GM23338 (cell line): ENCODE results near the gene TMUB2. TPM values are rescaled to one million over a fixed set of nuclear protein-coding genes. Genes with fewer than 3 reads are reported as not detected.

Source experiments
- ATAC-seq: fragments of 200-7000 bp; cut with Tn5 transposase; 3 replicates; pipeline ENCODE4 v1.9.1; 2020
- DNase-seq: peaks from one replicate; pipeline ENCODE4 v3.0.0-alpha.2; 2015; ENCODE audit warnings: low spot score
- H2AFZ ChIP-seq: fragments of 200-600 bp; sonication (generic); 2 replicates; pipeline ENCODE4 v1.8.0; 2016; ENCODE audit warnings: antibody characterized with exemption, mild to moderate bottlenecking, moderate library complexity
- H3F3A ChIP-seq: fragments of 200-600 bp; sonication (generic); replicated peaks from 2 replicates; pipeline ENCODE4 v1.8.0; 2017; ENCODE audit warnings: antibody characterized with exemption, mixed run types, low read depth
- H3K27ac ChIP-seq: fragments of 200-600 bp; sonication (generic); 2 replicates; pipeline ENCODE4 v1.6.1; 2016; ENCODE audit warnings: low read depth
- H3K27me3 ChIP-seq: fragments of 200-600 bp; sonication (generic); 2 replicates; pipeline ENCODE4 v1.8.0; 2016; ENCODE audit warnings: mild to moderate bottlenecking, mixed run types, moderate library complexity; ENCODE audit not compliant: insufficient read depth
- H3K36me3 ChIP-seq: fragments of 200-600 bp; sonication (generic); 2 replicates; pipeline ENCODE4 v1.8.0; 2016; ENCODE audit warnings: mild to moderate bottlenecking; ENCODE audit not compliant: insufficient read depth
- H3K4me1 ChIP-seq: fragments of 200-600 bp; sonication (generic); 2 replicates; pipeline ENCODE4 v1.8.0; 2016; ENCODE audit warnings: mild to moderate bottlenecking, moderate library complexity; ENCODE audit not compliant: insufficient read depth
- H3K4me2 ChIP-seq: fragments of 200-600 bp; sonication (generic); 2 replicates; pipeline ENCODE4 v1.7.1; 2017; ENCODE audit warnings: mixed run types
- H3K4me3 ChIP-seq: fragments of 200-600 bp; sonication (generic); 2 replicates; pipeline ENCODE4 v1.6.1; 2016; ENCODE audit warnings: mixed run types
- H3K79me2 ChIP-seq: fragments of 200-600 bp; sonication (generic); replicated peaks from 2 replicates; pipeline ENCODE4 v1.8.0; 2017; ENCODE audit warnings: mild to moderate bottlenecking; ENCODE audit not compliant: insufficient read depth
- H3K9me2 ChIP-seq: fragments of 200-600 bp; sonication (generic); 2 replicates; pipeline ENCODE4 v1.8.0; 2017; ENCODE audit not compliant: insufficient read depth
- H4K20me1 ChIP-seq: fragments of 200-600 bp; sonication (generic); replicated peaks from 2 replicates; pipeline ENCODE4 v1.8.0; 2017; ENCODE audit warnings: mild to moderate bottlenecking; ENCODE audit not compliant: insufficient read depth
- H3K27ac Mint-ChIP-seq: 2 replicates; pipeline ENCODE4 v1.8.0; 2020; ENCODE audit warnings: inconsistent platforms, mild to moderate bottlenecking, moderate library complexity, mixed read lengths
- H3K27me3 Mint-ChIP-seq: 3 replicates; pipeline ENCODE4 v1.8.0; 2022; ENCODE audit warnings: low read depth, mild to moderate bottlenecking, moderate library complexity, mixed read lengths, inconsistent platforms; ENCODE audit not compliant: insufficient read depth, poor library complexity
- H3K36me3 Mint-ChIP-seq: 3 replicates; pipeline ENCODE4 v1.8.0; 2021; ENCODE audit warnings: low read depth, mild to moderate bottlenecking, inconsistent platforms, moderate library complexity, mixed read lengths
- H3K4me1 Mint-ChIP-seq: 3 replicates; pipeline ENCODE4 v1.8.0; 2020; ENCODE audit warnings: mild to moderate bottlenecking, inconsistent platforms, mixed read lengths
- H3K4me3 Mint-ChIP-seq: 3 replicates; pipeline ENCODE4 v1.8.0; 2021; ENCODE audit warnings: moderate library complexity, mild to moderate bottlenecking, inconsistent platforms, mixed read lengths
- H3K9me3 Mint-ChIP-seq: 3 replicates; pipeline ENCODE4 v1.8.0; 2020; ENCODE audit warnings: moderate library complexity, mild to moderate bottlenecking, inconsistent platforms, mixed read lengths
- CREB1 ChIP-seq: fragments of 250-450 bp; sonication (Bioruptor Pico); IDR thresholded peaks from 2 replicates; pipeline ENCODE4 v1.5.0; 2020; ENCODE audit warnings: low read depth, mild to moderate bottlenecking, moderate library complexity
- EZH2phosphoT487 ChIP-seq: fragments of 200-600 bp; sonication (generic); IDR thresholded peaks from one replicate; pipeline ENCODE4 v1.8.1; 2018; ENCODE audit warnings: antibody characterized with exemption; ENCODE audit not compliant: unreplicated experiment
- JUNB ChIP-seq: IDR thresholded peaks from one replicate; pipeline ENCODE4 v1.6.1; 2016; ENCODE audit warnings: antibody characterized with exemption; ENCODE audit not compliant: unreplicated experiment
- POLR2AphosphoS5 ChIP-seq: IDR thresholded peaks from 2 replicates; pipeline ENCODE4 v1.6.1; 2016; ENCODE audit warnings: antibody characterized with exemption, low read depth
- STAT1 ChIP-seq: IDR thresholded peaks from one replicate; pipeline ENCODE4 v1.6.1; 2016; ENCODE audit warnings: antibody characterized with exemption; ENCODE audit not compliant: unreplicated experiment
- ZNF331 ChIP-seq: fragments of 250-450 bp; sonication (Bioruptor Pico); IDR thresholded peaks from 2 replicates; pipeline ENCODE4 v1.5.0; 2020; ENCODE audit warnings: low read depth, mild to moderate bottlenecking, moderate library complexity
- polyA plus RNA-seq: library from polyadenylated mRNA; unstranded; fragments of >200 nt; fragmentation: Nextera tagmentation; extraction: Ambion mirVana; gene quantifications from 2 replicates; pipeline ENCODE4 v1.2.1, GENCODE V29; 2016
- total RNA-seq: library from RNA; depleted of rRNA; stranded (reverse); fragments of >200 nt; shearing (Covaris generic); gene quantifications from 2 replicates; pipeline ENCODE4 v1.2.3, GENCODE V29; 2014
- TF ChIP-seq, protein P1 (sequence below): fragments of 250-450 bp; sonication (Bioruptor Pico); IDR thresholded peaks from 2 replicates; pipeline ENCODE4 v1.5.0; 2020; ENCODE audit warnings: mild to moderate bottlenecking, moderate library complexity
- TF ChIP-seq, protein P2 (sequence below), 2 experiments: fragments of 200-600 bp in 1 of 2; sonication (generic) in 1 of 2; conservative IDR thresholded peaks; 2 replicates each; pipeline versions ENCODE4 v1.5.1 to v1.6.1; 2016 to 2017; ENCODE audit warnings: antibody characterized with exemption in 2 of 2, low read depth in 2 of 2, mild to moderate bottlenecking in 2 of 2, moderate library complexity in 1 of 2
- TF ChIP-seq, protein P3 (sequence below): IDR thresholded peaks from one replicate; pipeline ENCODE4 v1.6.1; 2018; ENCODE audit warnings: antibody characterized with exemption; ENCODE audit not compliant: unreplicated experiment

The TMUB2 gene
- total and polyA plus RNA-seq, 2 experiments from 2014 or later, result 16.5 to 20.8 TPM

DNA sequence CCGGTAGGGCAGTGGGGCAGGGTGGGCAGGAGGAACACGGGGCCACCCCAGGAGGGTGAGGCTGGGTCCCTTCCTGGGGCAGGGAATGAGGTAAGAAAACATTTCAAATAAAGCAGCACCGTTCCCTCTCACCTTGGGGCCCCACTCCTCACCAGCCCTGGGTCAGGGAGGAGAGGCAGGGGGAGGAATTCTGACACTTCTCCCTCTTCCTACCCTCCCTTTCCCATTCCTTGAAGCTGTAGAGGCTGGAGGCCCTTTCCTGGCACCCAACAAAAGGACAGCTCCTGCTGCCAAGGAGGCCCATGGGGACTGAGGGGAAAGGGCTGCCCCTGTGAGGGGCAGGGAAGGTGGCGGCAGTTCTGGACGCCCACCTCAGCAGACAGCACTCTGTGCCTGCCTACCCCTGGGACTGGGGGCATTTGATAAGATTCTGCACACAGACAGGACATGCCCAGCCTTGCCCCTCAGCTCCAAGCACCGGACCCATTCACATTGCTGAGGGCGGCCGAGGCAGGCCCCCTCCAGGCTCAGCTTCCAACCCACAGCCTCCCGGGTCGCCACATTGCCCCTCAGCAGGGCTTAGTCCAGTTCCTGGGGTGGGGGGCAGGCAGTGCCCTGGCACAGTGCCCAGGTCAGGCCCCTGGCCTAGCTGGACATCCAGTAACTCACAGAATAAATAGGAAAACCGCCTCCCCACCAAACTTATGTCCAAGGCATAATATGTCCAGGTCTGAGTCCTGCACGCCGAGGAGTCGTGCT, 6.7 kb downstream of the TMUB2 start:
- H3K9me3 Mint-ChIP-seq, result no peaks in the 10 kb centered on the region
- peaks cover 15% of the 10 kb centered on the region for H3K27me3 Mint-ChIP-seq
- H3K36me3 ChIP-seq, result peaks cover 12% of the 10 kb centered on the region
- peaks cover 26% of the 10 kb centered on the region; the same call in 1 of the 2 replicates for H3F3A ChIP-seq
- H3K4me2 ChIP-seq, result no peak overlapping the region
- 0 out of 2 replicates have a peak overlapping the region, but pooled peaks have one; percentile 34 for H3K27ac ChIP-seq
- ATAC-seq, result no peak
- TF ChIP-seq ZNF331 (CRISPR knock-in tag) (no peak), JUNB (no peak)
- H4K20me1 ChIP-seq, result peaks cover 10% of the 10 kb centered on the region; the same call in 1 of the 2 replicates
- peaks cover 37% of the 10 kb centered on the region for H3K4me1 Mint-ChIP-seq
- no peak overlapping the region for H3K27ac Mint-ChIP-seq
- H3K9me2 ChIP-seq, result no peaks in the 10 kb centered on the region
- no peak overlapping the region for H3K4me3 ChIP-seq
- peaks cover 19% of the 10 kb centered on the region for H3K79me2 ChIP-seq
- H3K4me3 Mint-ChIP-seq, result no peak overlapping the region
- H3K27me3 ChIP-seq, result no peaks in the 10 kb centered on the region
- no peak overlapping the region for H2AFZ ChIP-seq
- H3K36me3 Mint-ChIP-seq, result peaks cover 72% of the 10 kb centered on the region
- peaks cover 30% of the 10 kb centered on the region for H3K4me1 ChIP-seq
- DNase-seq, result no peak

DNA sequence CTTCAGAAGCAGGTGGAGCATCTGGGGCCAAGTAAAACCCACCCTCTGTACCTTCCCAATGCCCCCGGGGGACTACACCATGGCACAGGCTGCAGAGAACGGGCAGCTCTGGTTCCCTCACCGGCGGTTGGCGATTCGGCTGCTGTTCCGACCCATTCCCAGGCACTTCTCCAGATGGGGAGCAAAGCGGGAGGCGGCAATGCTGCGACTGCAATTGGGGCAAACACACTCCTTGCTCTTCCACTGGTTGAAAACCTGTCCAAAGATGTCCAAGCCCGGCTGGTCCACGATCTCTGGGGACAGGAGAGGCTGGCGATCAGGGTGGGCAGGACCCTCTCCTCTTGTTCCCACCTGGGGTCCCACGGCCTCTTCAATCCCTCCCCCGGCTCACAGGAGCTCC, 10.3 kb downstream of the TMUB2 start:
- H3K27me3 ChIP-seq, result no peaks in the 10 kb centered on the region
- peaks cover 23% of the 10 kb centered on the region for H3K79me2 ChIP-seq
- no peak for DNase-seq
- H3F3A ChIP-seq, result peaks cover 27% of the 10 kb centered on the region
- no peak for ATAC-seq
- H3K36me3 ChIP-seq, result peaks cover 12% of the 10 kb centered on the region
- no peak overlapping the region for H3K27ac ChIP-seq
- H3K4me2 ChIP-seq, result no peak overlapping the region
- H2AFZ ChIP-seq, result no peak overlapping the region
- Mint-ChIP-seq H3K4me3 (no peak overlapping the region), H3K27me3 (peaks cover 13% of the 10 kb centered on the region), H3K9me3 (no peaks in the 10 kb centered on the region), H3K4me1 (peaks cover 29% of the 10 kb centered on the region), H3K27ac (no peak overlapping the region), H3K36me3 (peaks cover 59% of the 10 kb centered on the region)
- H3K9me2 ChIP-seq, result no peaks in the 10 kb centered on the region
- H4K20me1 ChIP-seq, result peaks cover 5% of the 10 kb centered on the region; the same call in 1 of the 2 replicates
- H3K4me3 ChIP-seq, result no peak overlapping the region
- H3K4me1 ChIP-seq, result peaks cover 26% of the 10 kb centered on the region
- TF ChIP-seq POLR2AphosphoS5, result no peak
- no peak for TF ChIP-seq STAT1
- no peak for TF ChIP-seq CREB1 (CRISPR knock-in tag)
- TF ChIP-seq, protein P1, sequence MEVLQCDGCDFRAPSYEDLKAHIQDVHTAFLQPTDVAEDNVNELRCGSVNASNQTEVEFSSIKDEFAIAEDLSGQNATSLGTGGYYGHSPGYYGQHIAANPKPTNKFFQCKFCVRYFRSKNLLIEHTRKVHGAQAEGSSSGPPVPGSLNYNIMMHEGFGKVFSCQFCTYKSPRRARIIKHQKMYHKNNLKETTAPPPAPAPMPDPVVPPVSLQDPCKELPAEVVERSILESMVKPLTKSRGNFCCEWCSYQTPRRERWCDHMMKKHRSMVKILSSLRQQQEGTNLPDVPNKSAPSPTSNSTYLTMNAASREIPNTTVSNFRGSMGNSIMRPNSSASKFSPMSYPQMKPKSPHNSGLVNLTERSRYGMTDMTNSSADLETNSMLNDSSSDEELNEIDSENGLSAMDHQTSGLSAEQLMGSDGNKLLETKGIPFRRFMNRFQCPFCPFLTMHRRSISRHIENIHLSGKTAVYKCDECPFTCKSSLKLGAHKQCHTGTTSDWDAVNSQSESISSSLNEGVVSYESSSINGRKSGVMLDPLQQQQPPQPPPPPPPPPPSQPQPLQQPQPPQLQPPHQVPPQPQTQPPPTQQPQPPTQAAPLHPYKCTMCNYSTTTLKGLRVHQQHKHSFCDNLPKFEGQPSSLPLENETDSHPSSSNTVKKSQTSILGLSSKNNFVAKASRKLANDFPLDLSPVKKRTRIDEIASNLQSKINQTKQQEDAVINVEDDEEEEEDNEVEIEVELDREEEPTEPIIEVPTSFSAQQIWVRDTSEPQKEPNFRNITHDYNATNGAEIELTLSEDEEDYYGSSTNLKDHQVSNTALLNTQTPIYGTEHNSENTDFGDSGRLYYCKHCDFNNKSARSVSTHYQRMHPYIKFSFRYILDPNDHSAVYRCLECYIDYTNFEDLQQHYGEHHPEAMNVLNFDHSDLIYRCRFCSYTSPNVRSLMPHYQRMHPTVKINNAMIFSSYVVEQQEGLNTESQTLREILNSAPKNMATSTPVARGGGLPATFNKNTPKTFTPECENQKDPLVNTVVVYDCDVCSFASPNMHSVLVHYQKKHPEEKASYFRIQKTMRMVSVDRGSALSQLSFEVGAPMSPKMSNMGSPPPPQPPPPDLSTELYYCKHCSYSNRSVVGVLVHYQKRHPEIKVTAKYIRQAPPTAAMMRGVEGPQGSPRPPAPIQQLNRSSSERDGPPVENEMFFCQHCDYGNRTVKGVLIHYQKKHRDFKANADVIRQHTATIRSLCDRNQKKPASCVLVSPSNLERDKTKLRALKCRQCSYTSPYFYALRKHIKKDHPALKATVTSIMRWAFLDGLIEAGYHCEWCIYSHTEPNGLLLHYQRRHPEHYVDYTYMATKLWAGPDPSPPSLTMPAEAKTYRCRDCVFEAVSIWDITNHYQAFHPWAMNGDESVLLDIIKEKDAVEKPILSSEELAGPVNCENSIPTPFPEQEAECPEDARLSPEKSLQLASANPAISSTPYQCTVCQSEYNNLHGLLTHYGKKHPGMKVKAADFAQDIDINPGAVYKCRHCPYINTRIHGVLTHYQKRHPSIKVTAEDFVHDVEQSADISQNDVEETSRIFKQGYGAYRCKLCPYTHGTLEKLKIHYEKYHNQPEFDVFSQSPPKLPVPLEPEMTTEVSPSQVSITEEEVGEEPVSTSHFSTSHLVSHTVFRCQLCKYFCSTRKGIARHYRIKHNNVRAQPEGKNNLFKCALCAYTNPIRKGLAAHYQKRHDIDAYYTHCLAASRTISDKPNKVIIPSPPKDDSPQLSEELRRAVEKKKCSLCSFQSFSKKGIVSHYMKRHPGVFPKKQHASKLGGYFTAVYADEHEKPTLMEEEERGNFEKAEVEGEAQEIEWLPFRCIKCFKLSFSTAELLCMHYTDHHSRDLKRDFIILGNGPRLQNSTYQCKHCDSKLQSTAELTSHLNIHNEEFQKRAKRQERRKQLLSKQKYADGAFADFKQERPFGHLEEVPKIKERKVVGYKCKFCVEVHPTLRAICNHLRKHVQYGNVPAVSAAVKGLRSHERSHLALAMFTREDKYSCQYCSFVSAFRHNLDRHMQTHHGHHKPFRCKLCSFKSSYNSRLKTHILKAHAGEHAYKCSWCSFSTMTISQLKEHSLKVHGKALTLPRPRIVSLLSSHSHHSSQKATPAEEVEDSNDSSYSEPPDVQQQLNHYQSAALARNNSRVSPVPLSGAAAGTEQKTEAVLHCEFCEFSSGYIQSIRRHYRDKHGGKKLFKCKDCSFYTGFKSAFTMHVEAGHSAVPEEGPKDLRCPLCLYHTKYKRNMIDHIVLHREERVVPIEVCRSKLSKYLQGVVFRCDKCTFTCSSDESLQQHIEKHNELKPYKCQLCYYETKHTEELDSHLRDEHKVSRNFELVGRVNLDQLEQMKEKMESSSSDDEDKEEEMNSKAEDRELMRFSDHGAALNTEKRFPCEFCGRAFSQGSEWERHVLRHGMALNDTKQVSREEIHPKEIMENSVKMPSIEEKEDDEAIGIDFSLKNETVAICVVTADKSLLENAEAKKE (CRISPR knock-in tag), result no peak
- TF ChIP-seq, protein P2, sequence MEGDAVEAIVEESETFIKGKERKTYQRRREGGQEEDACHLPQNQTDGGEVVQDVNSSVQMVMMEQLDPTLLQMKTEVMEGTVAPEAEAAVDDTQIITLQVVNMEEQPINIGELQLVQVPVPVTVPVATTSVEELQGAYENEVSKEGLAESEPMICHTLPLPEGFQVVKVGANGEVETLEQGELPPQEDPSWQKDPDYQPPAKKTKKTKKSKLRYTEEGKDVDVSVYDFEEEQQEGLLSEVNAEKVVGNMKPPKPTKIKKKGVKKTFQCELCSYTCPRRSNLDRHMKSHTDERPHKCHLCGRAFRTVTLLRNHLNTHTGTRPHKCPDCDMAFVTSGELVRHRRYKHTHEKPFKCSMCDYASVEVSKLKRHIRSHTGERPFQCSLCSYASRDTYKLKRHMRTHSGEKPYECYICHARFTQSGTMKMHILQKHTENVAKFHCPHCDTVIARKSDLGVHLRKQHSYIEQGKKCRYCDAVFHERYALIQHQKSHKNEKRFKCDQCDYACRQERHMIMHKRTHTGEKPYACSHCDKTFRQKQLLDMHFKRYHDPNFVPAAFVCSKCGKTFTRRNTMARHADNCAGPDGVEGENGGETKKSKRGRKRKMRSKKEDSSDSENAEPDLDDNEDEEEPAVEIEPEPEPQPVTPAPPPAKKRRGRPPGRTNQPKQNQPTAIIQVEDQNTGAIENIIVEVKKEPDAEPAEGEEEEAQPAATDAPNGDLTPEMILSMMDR (conservative IDR thresholded peaks at IDR 0.05; ENCODE audit: low read depth in 2 of 2), result no peak
- no peak for TF ChIP-seq EZH2phosphoT487
- no peak for TF ChIP-seq ZNF331 (CRISPR knock-in tag)
- TF ChIP-seq, protein P3, sequence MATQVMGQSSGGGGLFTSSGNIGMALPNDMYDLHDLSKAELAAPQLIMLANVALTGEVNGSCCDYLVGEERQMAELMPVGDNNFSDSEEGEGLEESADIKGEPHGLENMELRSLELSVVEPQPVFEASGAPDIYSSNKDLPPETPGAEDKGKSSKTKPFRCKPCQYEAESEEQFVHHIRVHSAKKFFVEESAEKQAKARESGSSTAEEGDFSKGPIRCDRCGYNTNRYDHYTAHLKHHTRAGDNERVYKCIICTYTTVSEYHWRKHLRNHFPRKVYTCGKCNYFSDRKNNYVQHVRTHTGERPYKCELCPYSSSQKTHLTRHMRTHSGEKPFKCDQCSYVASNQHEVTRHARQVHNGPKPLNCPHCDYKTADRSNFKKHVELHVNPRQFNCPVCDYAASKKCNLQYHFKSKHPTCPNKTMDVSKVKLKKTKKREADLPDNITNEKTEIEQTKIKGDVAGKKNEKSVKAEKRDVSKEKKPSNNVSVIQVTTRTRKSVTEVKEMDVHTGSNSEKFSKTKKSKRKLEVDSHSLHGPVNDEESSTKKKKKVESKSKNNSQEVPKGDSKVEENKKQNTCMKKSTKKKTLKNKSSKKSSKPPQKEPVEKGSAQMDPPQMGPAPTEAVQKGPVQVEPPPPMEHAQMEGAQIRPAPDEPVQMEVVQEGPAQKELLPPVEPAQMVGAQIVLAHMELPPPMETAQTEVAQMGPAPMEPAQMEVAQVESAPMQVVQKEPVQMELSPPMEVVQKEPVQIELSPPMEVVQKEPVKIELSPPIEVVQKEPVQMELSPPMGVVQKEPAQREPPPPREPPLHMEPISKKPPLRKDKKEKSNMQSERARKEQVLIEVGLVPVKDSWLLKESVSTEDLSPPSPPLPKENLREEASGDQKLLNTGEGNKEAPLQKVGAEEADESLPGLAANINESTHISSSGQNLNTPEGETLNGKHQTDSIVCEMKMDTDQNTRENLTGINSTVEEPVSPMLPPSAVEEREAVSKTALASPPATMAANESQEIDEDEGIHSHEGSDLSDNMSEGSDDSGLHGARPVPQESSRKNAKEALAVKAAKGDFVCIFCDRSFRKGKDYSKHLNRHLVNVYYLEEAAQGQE, result no peak
- TF ChIP-seq JUNB, result no peak
